Right atrium auricular region (tissue), 2 donors: ENCODE results near the gene CTDNEP1. TPM values are rescaled to one million over a fixed set of nuclear protein-coding genes. Genes with fewer than 3 reads are reported as not detected.

Experiments used
- DNase-seq: peaks from one replicate; pipeline ENCODE4 v3.0.0-alpha.2; 2019; ENCODE audit warnings: low spot score
- H3K27ac ChIP-seq, 2 donors: fragments of 200-600 bp; sonication (generic); 1 replicate in 1 of 2; 2 replicates in 1 of 2; pipeline ENCODE4 v1.5.1; 2016 to 2019
- H3K27me3 ChIP-seq, 2 donors: fragments of 200-600 bp; sonication (generic); one replicate each; pipeline versions ENCODE4 v1.5.1 to v1.6.0; 2017 to 2019
- H3K36me3 ChIP-seq: fragments of 200-600 bp; sonication (generic); one replicate; pipeline ENCODE4 v1.5.1; 2016
- H3K4me1 ChIP-seq, 2 donors: fragments of 200-600 bp; sonication (generic); one replicate each; pipeline versions ENCODE4 v1.5.1 to v1.6.0; 2017 to 2019
- H3K4me3 ChIP-seq, 2 donors: fragments of 200-600 bp; sonication (generic); 1 replicate in 1 of 2; 2 replicates in 1 of 2; pipeline ENCODE4 v1.5.1; 2017 to 2019; ENCODE audit warnings: mild to moderate bottlenecking in 1 of 2, moderate library complexity in 1 of 2
- H3K9me3 ChIP-seq, 2 donors: fragments of 200-600 bp; sonication (generic); one replicate each; pipeline ENCODE4 v1.5.1; 2019
- total RNA-seq, 2 donors: library from RNA; depleted of rRNA; stranded (reverse); fragments of >200 nt; gene quantifications; one replicate each; pipeline ENCODE4 v1.1.0, GENCODE V29; 2016
- TF ChIP-seq, protein P1 (sequence below), 2 donors: fragments of 200-600 bp; sonication (generic); IDR thresholded peaks; one replicate each; pipeline ENCODE4 v1.5.1; 2019; ENCODE audit warnings: antibody characterized with exemption in 2 of 2

Gene CTDNEP1
- total RNA-seq, 2 donors from 2014 or later, result 55.0 to 77.2 TPM

DNA sequence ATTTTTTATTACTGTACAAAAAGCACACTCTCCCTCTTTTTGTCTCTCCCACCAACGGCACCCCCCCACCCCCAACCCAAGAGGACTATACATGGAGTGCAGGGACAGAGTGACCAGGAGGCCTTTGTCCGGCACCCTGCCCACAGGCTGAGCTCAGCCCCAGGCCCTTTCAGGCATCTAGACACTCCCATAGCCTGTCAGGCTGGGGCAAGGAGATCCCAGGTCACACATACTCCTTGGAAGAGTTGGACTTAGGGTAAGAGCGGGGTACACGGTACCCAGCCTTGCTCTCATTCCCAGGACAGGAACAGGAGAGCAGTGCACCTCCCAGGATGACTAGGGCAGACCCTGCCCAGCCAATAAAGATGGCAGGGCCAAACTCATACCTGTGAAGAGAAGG, 8.6 kb upstream of the CTDNEP1 start:
- DNase-seq, result no peak
- H3K9me3 ChIP-seq, result no peaks in the 10 kb centered on the region
- H3K27ac ChIP-seq, result no peak overlapping the region
- peaks cover 11 to 34% of the 10 kb centered on the region in 2 donors for H3K27me3 ChIP-seq
- H3K36me3 ChIP-seq, result peaks cover 39% of the 10 kb centered on the region
- peaks cover 0 to 30% of the 10 kb centered on the region in 2 donors for H3K4me1 ChIP-seq
- no peak overlapping the region for H3K4me3 ChIP-seq
- TF ChIP-seq, protein P1, sequence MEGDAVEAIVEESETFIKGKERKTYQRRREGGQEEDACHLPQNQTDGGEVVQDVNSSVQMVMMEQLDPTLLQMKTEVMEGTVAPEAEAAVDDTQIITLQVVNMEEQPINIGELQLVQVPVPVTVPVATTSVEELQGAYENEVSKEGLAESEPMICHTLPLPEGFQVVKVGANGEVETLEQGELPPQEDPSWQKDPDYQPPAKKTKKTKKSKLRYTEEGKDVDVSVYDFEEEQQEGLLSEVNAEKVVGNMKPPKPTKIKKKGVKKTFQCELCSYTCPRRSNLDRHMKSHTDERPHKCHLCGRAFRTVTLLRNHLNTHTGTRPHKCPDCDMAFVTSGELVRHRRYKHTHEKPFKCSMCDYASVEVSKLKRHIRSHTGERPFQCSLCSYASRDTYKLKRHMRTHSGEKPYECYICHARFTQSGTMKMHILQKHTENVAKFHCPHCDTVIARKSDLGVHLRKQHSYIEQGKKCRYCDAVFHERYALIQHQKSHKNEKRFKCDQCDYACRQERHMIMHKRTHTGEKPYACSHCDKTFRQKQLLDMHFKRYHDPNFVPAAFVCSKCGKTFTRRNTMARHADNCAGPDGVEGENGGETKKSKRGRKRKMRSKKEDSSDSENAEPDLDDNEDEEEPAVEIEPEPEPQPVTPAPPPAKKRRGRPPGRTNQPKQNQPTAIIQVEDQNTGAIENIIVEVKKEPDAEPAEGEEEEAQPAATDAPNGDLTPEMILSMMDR (IDR thresholded peaks at IDR 0.05), result no peak

DNA sequence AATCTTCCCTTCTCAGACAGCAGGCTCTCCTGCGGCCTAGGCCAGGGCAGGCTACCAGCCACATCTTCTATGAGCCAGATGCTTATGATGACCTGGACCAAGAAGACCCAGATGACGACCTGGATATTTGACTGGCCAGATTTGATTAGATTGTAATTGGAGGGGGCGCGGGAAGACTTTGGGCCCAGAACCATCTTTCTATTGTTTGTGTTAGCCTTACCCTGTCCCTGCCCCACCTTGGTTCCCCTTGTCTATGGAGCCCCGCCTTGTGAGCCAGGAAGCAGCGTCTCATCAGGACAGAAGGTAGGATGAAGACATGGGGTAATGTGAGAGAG, 8.0 kb upstream of the CTDNEP1 start:
- no peak overlapping the region for H3K4me3 ChIP-seq
- DNase-seq, result no peak
- H3K4me1 ChIP-seq, result peaks cover 0 to 30% of the 10 kb centered on the region in 2 donors
- H3K9me3 ChIP-seq, result no peaks in the 10 kb centered on the region
- peaks cover 11 to 32% of the 10 kb centered on the region in 2 donors for H3K27me3 ChIP-seq
- TF ChIP-seq, protein P1 (IDR thresholded peaks at IDR 0.05), result no peak
- no peak overlapping the region for H3K27ac ChIP-seq
- peaks cover 46% of the 10 kb centered on the region for H3K36me3 ChIP-seq

DNA sequence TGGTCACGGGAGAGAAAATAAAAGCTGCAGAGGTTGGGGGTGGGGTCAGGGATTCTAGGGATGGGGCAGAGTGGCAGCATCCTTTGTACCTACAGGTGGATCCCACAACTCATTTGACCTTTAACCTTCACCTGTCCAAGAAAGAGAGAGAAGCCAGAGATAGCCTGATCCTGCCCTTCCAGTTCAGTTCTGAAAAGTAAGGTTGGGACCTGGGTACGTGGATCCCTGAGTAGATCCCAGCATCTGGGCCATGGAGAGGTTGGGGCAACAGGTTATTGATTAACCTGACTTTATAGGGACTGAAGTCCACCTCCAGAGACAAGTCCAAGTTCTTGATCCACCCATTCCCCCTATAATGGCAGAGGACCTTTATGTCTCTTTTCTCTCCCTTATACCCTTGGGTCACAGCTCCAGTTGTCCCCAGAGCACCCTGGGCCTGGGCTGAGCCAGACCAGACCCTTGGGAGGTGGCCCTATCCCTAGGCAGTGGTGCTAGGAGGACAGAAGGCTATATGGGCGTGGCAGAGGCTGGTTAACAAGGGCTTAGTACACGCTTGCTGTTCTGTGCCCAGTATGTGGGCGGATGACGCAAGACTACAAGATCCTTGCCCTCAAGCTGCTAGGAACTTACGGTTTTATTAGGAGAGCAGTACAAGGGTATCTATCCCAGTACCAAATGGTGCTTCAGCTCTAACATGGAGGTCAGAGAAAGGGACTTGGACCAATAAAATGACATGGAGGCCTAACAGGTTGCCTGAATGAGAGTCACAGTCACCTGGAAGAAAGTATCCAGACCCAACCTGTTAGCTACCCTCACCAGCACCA, 7.4 kb upstream of the CTDNEP1 start:
- no peaks in the 10 kb centered on the region for H3K9me3 ChIP-seq
- H3K27me3 ChIP-seq, result peaks cover 11 to 29% of the 10 kb centered on the region in 2 donors
- no peak overlapping the region for H3K27ac ChIP-seq
- TF ChIP-seq, protein P1 (IDR thresholded peaks at IDR 0.05), result no peak
- H3K4me1 ChIP-seq, result peaks cover 0 to 30% of the 10 kb centered on the region in 2 donors
- peaks cover 51% of the 10 kb centered on the region for H3K36me3 ChIP-seq
- no peak for DNase-seq
- no peak overlapping the region for H3K4me3 ChIP-seq

DNA sequence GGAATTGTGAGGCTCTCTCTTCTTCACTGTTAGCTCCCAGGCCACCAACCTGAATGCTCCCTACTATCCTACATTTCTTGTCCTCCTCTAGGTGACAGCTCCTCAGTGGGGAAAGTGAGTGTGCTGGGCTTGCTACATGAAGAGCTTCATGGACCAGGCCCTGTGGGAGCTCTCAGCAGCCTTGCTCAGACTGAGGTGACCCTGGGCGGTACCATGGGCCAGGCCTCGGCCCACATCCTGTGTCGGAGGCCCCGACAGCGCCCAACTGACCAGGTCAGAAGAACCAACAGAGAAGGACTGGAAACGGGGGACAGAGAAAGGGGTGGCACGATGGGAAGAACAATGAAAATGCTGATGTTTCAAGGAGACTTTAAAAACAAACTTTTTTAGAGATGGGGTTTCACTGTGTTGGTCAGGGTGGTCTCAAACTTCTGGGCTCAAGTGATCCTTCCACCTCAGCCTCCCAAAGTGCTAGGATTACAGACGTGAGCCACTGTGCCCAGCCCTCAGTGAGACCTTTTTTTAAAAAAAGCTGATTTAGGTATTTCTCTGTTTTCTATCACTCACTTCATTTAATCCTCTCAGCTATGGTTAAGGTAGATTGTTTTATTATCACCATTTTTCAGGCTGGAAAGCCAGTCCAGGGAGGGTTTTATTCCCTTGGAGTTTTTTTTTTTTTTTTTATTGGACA, 5.4 kb upstream of the CTDNEP1 start:
- Histone ChIP-seq H3K4me3 (no peak overlapping the region), H3K36me3 (peaks cover 51% of the 10 kb centered on the region), H3K27me3 (peaks cover under 1 to 10% of the 10 kb centered on the region in 2 donors), H3K27ac (no peak overlapping the region), H3K9me3 (no peaks in the 10 kb centered on the region), H3K4me1 (peaks cover 0 to 27% of the 10 kb centered on the region in 2 donors)
- TF ChIP-seq, protein P1 (IDR thresholded peaks at IDR 0.05), result no peak
- no peak for DNase-seq

DNA sequence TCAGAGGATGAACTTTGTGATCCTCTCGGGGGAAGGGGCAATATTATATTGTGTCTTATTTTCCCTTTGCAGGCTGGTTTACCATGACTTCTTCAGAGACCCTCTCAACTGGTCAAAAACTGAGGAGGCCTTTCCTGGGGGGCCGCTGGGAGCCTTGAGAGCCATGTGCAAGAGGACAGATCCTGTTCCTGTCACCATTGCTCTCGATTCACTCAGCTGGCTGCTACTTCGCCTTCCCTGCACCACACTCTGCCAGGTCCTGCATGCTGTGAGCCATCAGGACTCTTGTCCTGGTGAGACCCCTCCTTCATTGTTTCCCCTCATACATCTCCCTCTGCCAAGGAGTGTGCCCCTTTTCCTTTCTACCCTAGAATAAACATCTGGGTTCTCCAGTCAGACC, 3.0 kb upstream of the CTDNEP1 start:
- H3K36me3 ChIP-seq, result peaks cover 51% of the 10 kb centered on the region
- peaks cover 0 to 27% of the 10 kb centered on the region in 2 donors for H3K4me1 ChIP-seq
- no peaks in the 10 kb centered on the region for H3K9me3 ChIP-seq
- no peak for DNase-seq
- no peak overlapping the region for H3K4me3 ChIP-seq
- TF ChIP-seq, protein P1 (IDR thresholded peaks at IDR 0.05), result no peak
- H3K27ac ChIP-seq, result no peak overlapping the region
- H3K27me3 ChIP-seq, result no peaks in the 10 kb centered on the region
